Activated CD8-positive, alpha-beta T cell treated with anti-CD3 and anti-CD28 coated beads for 36 hours (primary cell): ENCODE results near the gene ADGRB3. TPM values are rescaled to one million over a fixed set of nuclear protein-coding genes. Genes with fewer than 3 reads are reported as not detected.

Experiments used
- ATAC-seq: fragments of 200-7000 bp; cut with Tn5 transposase; one replicate; pipeline ENCODE4 v1.10.0; 2021; ENCODE audit warnings: mild to moderate bottlenecking, moderate library complexity
- CTCF ChIA-PET: fragments of 350-600 bp; sonication (Branson Sonifier 250); formaldehyde crosslinking; loops from one replicate; lab custom pipeline; 2021; ENCODE audit warnings: antibody characterized with exemption; lab: Charles Lee
- POLR2A ChIA-PET: fragments of 350-600 bp; sonication (Branson Sonifier 250); formaldehyde crosslinking; loops from one replicate; lab custom pipeline; 2021; ENCODE audit warnings: antibody characterized with exemption; lab: Charles Lee
- DNase-seq: peaks from one replicate; pipeline ENCODE4 v3.0.0-alpha.2; 2020
- H3K27ac Mint-ChIP-seq: one replicate; pipeline ENCODE4 v1.8.0; 2021; ENCODE audit warnings: mild to moderate bottlenecking, mixed read lengths
- H3K27me3 Mint-ChIP-seq: one replicate; pipeline ENCODE4 v1.8.0; 2021; ENCODE audit warnings: mixed read lengths
- H3K36me3 Mint-ChIP-seq: one replicate; pipeline ENCODE4 v1.8.0; 2021; ENCODE audit warnings: low read depth, mixed read lengths
- H3K4me1 Mint-ChIP-seq: one replicate; pipeline ENCODE4 v1.8.0; 2021; ENCODE audit warnings: low read depth, mixed read lengths
- H3K4me3 Mint-ChIP-seq: one replicate; pipeline ENCODE4 v1.8.0; 2021; ENCODE audit warnings: mild to moderate bottlenecking, moderate library complexity, mixed read lengths
- H3K9me3 Mint-ChIP-seq: one replicate; pipeline ENCODE4 v1.8.0; 2021; ENCODE audit warnings: mixed read lengths
- intact Hi-C: fragments of 100-400 bp; cut with micrococcal nuclease; formaldehyde crosslinking; loops from one replicate; pipeline ENCODE4 v1.10.0; 2022
- total RNA-seq, 2 experiments: library from RNA; stranded (reverse); gene quantifications; one replicate each; pipeline ENCODE4 v1.2.3, GENCODE V29; 2021
- TF ChIP-seq, protein P1 (sequence below): fragments of 200-600 bp; IDR thresholded peaks from one replicate; pipeline ENCODE4 v1.8.0; 2022; ENCODE audit warnings: antibody characterized with exemption, mild to moderate bottlenecking

ADGRB3 gene
- total RNA-seq, 2 experiments from 2014 or later, result not detected

DNA sequence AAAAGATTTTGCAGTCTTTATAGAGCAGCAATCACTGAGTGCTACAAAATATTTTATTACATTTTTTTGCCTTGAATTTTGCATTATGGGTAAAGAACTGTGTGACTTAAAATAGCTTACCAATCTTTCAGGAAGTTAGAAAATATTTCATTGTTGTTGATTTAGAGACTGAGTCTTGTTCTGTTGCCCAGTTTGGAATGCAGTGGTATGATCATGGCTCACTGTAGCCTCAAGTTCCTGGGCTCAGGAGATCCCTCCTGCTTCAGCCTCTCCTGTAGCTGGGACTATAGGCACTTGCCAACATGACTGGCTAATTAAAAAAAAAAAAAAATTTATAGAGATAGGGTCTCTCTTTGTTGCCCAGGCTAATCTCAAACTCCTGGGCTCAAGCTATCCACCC, 100.8 kb downstream of the ADGRB3 start:
- H3K27me3 Mint-ChIP-seq, result no peaks in the 10 kb centered on the region
- peaks cover 3% of the 10 kb centered on the region for H3K4me1 Mint-ChIP-seq
- H3K9me3 Mint-ChIP-seq, result no peaks in the 10 kb centered on the region
- DNase-seq (no peak), ATAC-seq (no peak)
- H3K4me3 Mint-ChIP-seq, result no peak overlapping the region
- TF ChIP-seq, protein P1, sequence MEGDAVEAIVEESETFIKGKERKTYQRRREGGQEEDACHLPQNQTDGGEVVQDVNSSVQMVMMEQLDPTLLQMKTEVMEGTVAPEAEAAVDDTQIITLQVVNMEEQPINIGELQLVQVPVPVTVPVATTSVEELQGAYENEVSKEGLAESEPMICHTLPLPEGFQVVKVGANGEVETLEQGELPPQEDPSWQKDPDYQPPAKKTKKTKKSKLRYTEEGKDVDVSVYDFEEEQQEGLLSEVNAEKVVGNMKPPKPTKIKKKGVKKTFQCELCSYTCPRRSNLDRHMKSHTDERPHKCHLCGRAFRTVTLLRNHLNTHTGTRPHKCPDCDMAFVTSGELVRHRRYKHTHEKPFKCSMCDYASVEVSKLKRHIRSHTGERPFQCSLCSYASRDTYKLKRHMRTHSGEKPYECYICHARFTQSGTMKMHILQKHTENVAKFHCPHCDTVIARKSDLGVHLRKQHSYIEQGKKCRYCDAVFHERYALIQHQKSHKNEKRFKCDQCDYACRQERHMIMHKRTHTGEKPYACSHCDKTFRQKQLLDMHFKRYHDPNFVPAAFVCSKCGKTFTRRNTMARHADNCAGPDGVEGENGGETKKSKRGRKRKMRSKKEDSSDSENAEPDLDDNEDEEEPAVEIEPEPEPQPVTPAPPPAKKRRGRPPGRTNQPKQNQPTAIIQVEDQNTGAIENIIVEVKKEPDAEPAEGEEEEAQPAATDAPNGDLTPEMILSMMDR, result no peak
- intact Hi-C loops, result no loop called here
- ChIA-PET POLR2A (no interaction called here), CTCF (no interaction called here)
- no peak overlapping the region for H3K27ac Mint-ChIP-seq
- H3K36me3 Mint-ChIP-seq, result no peaks in the 10 kb centered on the region

DNA sequence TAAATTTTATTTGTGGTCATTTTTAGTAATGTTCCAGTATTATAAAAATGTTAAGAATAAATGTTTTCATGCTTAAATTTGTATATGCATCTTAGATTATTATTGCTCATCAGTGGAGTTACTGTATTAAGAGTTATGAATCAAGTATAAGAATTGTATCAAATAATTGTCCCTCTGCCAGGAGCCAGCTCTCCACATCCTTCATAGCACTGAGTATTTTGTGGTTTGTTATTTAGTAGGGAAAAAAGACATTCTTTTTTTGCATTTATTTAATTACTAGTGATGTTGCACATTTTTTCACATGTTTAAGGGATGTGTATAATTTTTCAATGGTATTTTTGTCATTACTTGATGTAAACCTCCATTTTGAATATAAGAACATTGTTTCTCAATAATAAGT, 102.0 kb downstream of the ADGRB3 start:
- no peak overlapping the region for H3K27ac Mint-ChIP-seq
- H3K36me3 Mint-ChIP-seq, result no peaks in the 10 kb centered on the region
- H3K4me3 Mint-ChIP-seq, result no peak overlapping the region
- no peaks in the 10 kb centered on the region for H3K9me3 Mint-ChIP-seq
- no peak for ATAC-seq
- ChIA-PET POLR2A (no interaction called here), CTCF (no interaction called here)
- TF ChIP-seq, protein P1, result no peak
- peaks cover 5% of the 10 kb centered on the region for H3K4me1 Mint-ChIP-seq
- DNase-seq, result no peak
- intact Hi-C loops, result no loop called here
- H3K27me3 Mint-ChIP-seq, result no peaks in the 10 kb centered on the region

DNA sequence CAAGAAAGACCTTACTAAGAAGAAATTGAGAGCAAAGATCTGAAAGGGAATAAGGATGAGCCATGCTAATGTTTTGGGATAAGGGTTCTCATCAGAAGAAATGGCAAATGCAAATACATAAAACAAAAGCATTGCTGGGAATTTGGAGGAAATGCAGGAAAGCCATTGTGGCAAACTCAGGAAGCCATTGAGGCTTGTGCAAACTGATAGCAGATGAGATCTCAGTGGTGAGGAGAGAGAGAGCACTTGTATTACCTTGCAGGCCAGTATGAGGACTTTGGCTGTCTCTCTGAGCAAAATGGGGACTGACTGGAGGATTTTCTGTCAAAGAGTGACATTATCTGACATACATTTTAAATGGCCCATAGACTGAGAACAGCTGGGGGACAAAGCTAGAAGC, 103.0 kb downstream of the ADGRB3 start:
- Mint-ChIP-seq H3K4me3 (no peak overlapping the region), H3K4me1 (peaks cover 6% of the 10 kb centered on the region), H3K9me3 (no peaks in the 10 kb centered on the region), H3K27me3 (no peaks in the 10 kb centered on the region), H3K36me3 (no peaks in the 10 kb centered on the region), H3K27ac (no peak overlapping the region)
- TF ChIP-seq, protein P1, result no peak
- DNase-seq (no peak), ATAC-seq (no peak)
- CTCF ChIA-PET, result no interaction called here
- POLR2A ChIA-PET, result no interaction called here
- intact Hi-C loops, result no loop called here

DNA sequence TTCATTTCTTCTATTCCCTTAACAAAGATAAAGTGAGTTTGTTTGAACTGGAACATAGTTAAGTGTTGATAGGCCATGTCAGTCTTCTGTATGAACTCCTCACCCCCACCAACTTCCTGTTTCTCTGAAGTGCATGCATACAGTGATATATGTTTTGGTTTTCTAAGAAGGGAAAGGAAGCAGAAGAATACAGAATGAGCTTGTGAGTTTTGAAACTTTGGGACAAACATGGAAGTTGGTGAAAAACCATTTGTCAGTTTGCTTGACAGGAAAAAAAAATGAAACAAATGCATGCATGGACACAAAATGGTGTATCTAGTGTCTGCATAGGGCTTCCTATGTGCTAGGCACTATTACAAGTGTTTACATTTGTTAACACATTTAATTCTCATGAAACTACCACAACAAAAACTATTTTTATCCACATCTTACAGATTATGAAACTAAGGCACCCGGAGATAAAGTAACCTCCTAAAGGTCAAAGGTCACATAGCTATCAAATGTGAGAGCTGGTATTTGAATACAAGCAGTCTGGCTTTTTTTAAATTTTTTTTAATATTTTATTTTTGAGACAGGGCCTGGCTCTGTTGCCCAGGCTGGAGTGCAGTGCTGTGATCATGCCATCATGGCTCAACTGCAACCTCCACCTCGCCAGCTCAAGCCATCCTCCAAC, 105.9 kb downstream of the ADGRB3 start:
- H3K4me3 Mint-ChIP-seq, result no peak overlapping the region
- TF ChIP-seq, protein P1, result no peak
- H3K27me3 Mint-ChIP-seq, result no peaks in the 10 kb centered on the region
- H3K4me1 Mint-ChIP-seq, result peaks cover 8% of the 10 kb centered on the region
- no peak for DNase-seq
- intact Hi-C loops, result no loop called here
- peak; percentile 17 for ATAC-seq
- ChIA-PET CTCF (no interaction called here), POLR2A (interaction anchor here (0.9 kb wide), 1 partner anchor 10 kb away, joined by 3 read pairs; no protein-coding TSS in a partner anchor)
- no peaks in the 10 kb centered on the region for H3K9me3 Mint-ChIP-seq
- peak overlapping the region; percentile 40 for H3K27ac Mint-ChIP-seq
- H3K36me3 Mint-ChIP-seq, result no peaks in the 10 kb centered on the region

DNA sequence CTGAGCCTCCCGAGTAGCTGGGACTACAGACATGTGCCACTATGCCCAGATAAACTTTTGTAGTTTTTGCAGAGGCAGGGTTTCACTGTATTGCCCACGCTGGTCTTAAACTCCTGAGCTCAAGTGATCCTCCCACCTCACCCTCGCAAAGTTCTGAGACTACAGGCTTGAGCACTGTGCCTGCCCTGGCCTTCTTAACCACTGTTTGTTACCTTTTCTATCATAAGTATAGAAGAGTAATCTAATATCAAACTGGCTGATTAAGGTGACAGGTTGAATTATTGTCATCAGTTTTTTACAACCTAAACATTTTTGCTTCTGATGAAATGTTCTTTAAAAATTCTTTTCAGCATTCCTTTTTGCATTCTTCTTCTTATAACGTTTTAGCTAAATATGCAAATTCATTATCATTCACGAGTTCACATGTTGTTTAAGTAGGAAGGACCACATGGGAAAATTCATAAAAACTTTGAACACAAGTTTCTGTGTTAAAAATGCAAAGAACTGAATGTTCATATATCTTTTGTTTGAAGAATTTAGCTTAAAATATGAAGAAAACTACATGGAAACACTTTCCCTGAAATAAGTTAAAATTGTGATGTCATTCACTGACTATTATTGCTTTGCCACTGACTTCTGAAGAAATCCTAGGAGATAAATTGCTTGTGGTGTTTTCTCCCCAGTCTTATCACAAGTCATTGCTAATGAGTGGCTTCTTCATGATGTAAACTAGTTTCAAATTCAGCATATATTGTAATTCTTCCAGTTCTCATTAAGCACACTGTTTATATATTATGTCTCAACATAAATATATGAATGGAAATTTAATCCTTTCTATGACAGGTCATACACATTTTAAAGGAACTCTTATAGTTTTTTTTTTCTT, 106.7 kb downstream of the ADGRB3 start:
- TF ChIP-seq, protein P1, result no peak
- Mint-ChIP-seq H3K4me3 (no peak overlapping the region), H3K36me3 (no peaks in the 10 kb centered on the region), H3K4me1 (peaks cover 8% of the 10 kb centered on the region), H3K27me3 (no peaks in the 10 kb centered on the region), H3K9me3 (no peaks in the 10 kb centered on the region), H3K27ac (no peak overlapping the region)
- DNase-seq (no peak), ATAC-seq (no peak)
- ChIA-PET CTCF (no interaction called here), POLR2A (interaction anchor here (0.9 kb wide), 1 partner anchor 11 kb away, joined by 3 read pairs; no protein-coding TSS in a partner anchor)
- intact Hi-C loops, result no loop called here
